ENCODE results near the gene BRPF1. TPM values are rescaled to one million over a fixed set of nuclear protein-coding genes. Genes with fewer than 3 reads are reported as not detected.
A peak's percentile ranks its signal among the peaks of the same experiment; 100 is the strongest.
"Not testable (repeated sequence)": the region's sequence is repeated elsewhere in the genome, so short reads cannot be mapped to it uniquely, and the experiment has no call there.

The BRPF1 gene
- total RNA-seq, 1 experiment from 2014 or later = 23.6 TPM

GRCh38 chr3:9769426-9770275, 38.1 kb downstream of the BRPF1 start, which contains the start of gene CAMK1 (continued):
- TF ChIP-seq MAX (IDR thresholded peaks at IDR 0.05) = peak; percentile 32; the same call in 1 of the 2 replicates
- TF ChIP-seq REST (IDR thresholded peaks at IDR 0.05; ENCODE audit: low read depth) = no peak
- TF ChIP-seq ZBTB33 (IDR thresholded peaks at IDR 0.05; ENCODE audit: extremely low read depth, insufficient replicate concordance, low read length) = no peak

GRCh38 chr3:9770276-9770812, 38.8 kb downstream of the BRPF1 start:
- Histone ChIP-seq H3K36me3 (ENCODE audit: control insufficient read depth in 1 of 2, insufficient read depth in 2 of 2, low read length in 2 of 2) (0 out of 4 replicates have a peak, but pooled peaks cover 0 to 4% of the 10 kb centered on the region in 2 experiments), H3K9me2 (ENCODE audit: insufficient read depth) (no peaks in the 10 kb centered on the region), H3K79me2 (ENCODE audit: insufficient read depth, low read length) (peaks cover 7% of the 10 kb centered on the region; the same call in 1 of the 2 replicates), H3K4me2 (ENCODE audit: low read length) (peak overlapping the region; percentile 97), H2AFZ (ENCODE audit: low read depth, low read length, poor library complexity, severe bottlenecking) (peak overlapping the region; percentile 77), H3K9ac (ENCODE audit: low read length) (peak overlapping the region; percentile 86), H3K27ac (ENCODE audit: low read depth, low read length) (no peak overlapping the region; the same call in 1 of the 2 replicates), H4K20me1 (ENCODE audit: insufficient read depth) (no peaks in the 10 kb centered on the region), H3K27me3 (ENCODE audit: insufficient read depth, low read length) (no peaks in the 10 kb centered on the region), H3K9me3 (ENCODE audit: control insufficient read depth in 1 of 2, insufficient read depth in 1 of 2, low read depth in 1 of 2, low read length in 2 of 2) (no peaks in the 10 kb centered on the region), H3K4me1 (ENCODE audit: control insufficient read depth in 1 of 2, insufficient read depth in 2 of 2, low read length in 2 of 2) (peaks cover 4 to 24% of the 10 kb centered on the region in 2 experiments), H3K4me3 (replicated peaks in 1 of 2; ENCODE audit: low read depth in 1 of 2, low read length in 2 of 2) (peak overlapping the region; percentile 70 to 73)
- CTCF ChIA-PET = interaction anchor here (1.3 kb wide), 1 partner anchor 12 kb away, joined by 3 read pairs; no protein-coding TSS in a partner anchor
- RAD21 ChIA-PET (ENCODE audit: low non-redundant PET in 1 of 2, low total read pairs in 2 of 2, uncharacterized antibody in 2 of 2, unreplicated experiment in 2 of 2) = no interaction called here
- BruUV-seq (replicated peaks) = TSS peak; percentile 36
- no peak for TF ChIP-seq JUND (IDR thresholded peaks at IDR 0.05)
- POLR2A ChIA-PET = no interaction called here
- ATAC-seq (no peak), DNase-seq (ENCODE audit: low read depth, low spot score) (no peak)
- intact Hi-C loops (cut with micrococcal nuclease) = no loop called here

GRCh38 chr3:9771007-9771406, 39.5 kb downstream of the BRPF1 start:
- H3K27me3 ChIP-seq (ENCODE audit: insufficient read depth, low read length); ATAC-seq; H3K9me3 ChIP-seq (ENCODE audit: control insufficient read depth in 1 of 2, insufficient read depth in 1 of 2, low read depth in 1 of 2, low read length in 2 of 2); RAD21 ChIA-PET (ENCODE audit: low non-redundant PET in 1 of 2, low total read pairs in 2 of 2, uncharacterized antibody in 2 of 2, unreplicated experiment in 2 of 2); BruUV-seq (replicated peaks); H3K36me3 ChIP-seq (ENCODE audit: control insufficient read depth in 1 of 2, insufficient read depth in 2 of 2, low read length in 2 of 2); DNase-seq (ENCODE audit: low read depth, low spot score); H4K20me1 ChIP-seq (ENCODE audit: insufficient read depth); H2AFZ ChIP-seq (ENCODE audit: low read depth, low read length, poor library complexity, severe bottlenecking); H3K9ac ChIP-seq (ENCODE audit: low read length); H3K27ac ChIP-seq (ENCODE audit: low read depth, low read length); H3K79me2 ChIP-seq (ENCODE audit: insufficient read depth, low read length); intact Hi-C loops (cut with micrococcal nuclease); CTCF ChIA-PET; H3K9me2 ChIP-seq (ENCODE audit: insufficient read depth); H3K4me3 ChIP-seq (replicated peaks in 1 of 2; ENCODE audit: low read depth in 1 of 2, low read length in 2 of 2); H3K4me2 ChIP-seq (ENCODE audit: low read length): not testable (repeated sequence)
- POLR2A ChIA-PET = interaction anchor here (0.6 kb wide), 1 partner anchor 537 kb away, joined by 3 read pairs; no protein-coding TSS in a partner anchor
- peaks cover 4 to 24% of the 10 kb centered on the region in 2 experiments for H3K4me1 ChIP-seq (ENCODE audit: control insufficient read depth in 1 of 2, insufficient read depth in 2 of 2, low read length in 2 of 2)
